Neural progenitor cell (in vitro differentiated cells): ENCODE data around the gene PTPN18. TPM values are rescaled to one million over a fixed set of nuclear protein-coding genes. Genes with fewer than 3 reads are reported as not detected.
A peak's percentile ranks its signal among the peaks of the same experiment; 100 is the strongest.
"Not testable (repeated sequence)": the region's sequence is repeated elsewhere in the genome, so short reads cannot be mapped to it uniquely, and the experiment has no call there.

Experiments
- DNase-seq: peaks from one replicate; pipeline ENCODE4 v3.0.0-alpha.2; 2016; ENCODE audit warnings: low spot score
- H2AFZ ChIP-seq: fragments of 200-600 bp; sonication (generic); replicated peaks from 2 replicates; pipeline ENCODE4 v1.6.1; 2016; ENCODE audit warnings: antibody characterized with exemption
- H3F3A ChIP-seq: fragments of 200-600 bp; sonication (generic); 2 replicates; pipeline ENCODE4 v1.6.1; 2016; ENCODE audit warnings: antibody characterized with exemption, low read depth
- H3K27ac ChIP-seq: fragments of 200-600 bp; sonication (generic); 2 replicates; pipeline ENCODE4 v1.5.1; 2016; ENCODE audit warnings: mild to moderate bottlenecking
- H3K27me3 ChIP-seq: fragments of 200-600 bp; sonication (generic); 2 replicates; pipeline ENCODE4 v1.6.1; 2016; ENCODE audit warnings: mild to moderate bottlenecking, moderate library complexity
- H3K36me3 ChIP-seq: fragments of 200-600 bp; sonication (generic); 2 replicates; pipeline ENCODE4 v1.5.1; 2016
- H3K4me1 ChIP-seq: fragments of 200-600 bp; sonication (generic); 2 replicates; pipeline ENCODE4 v1.6.1; 2016; ENCODE audit warnings: mixed run types
- H3K4me2 ChIP-seq: fragments of 200-600 bp; sonication (generic); 2 replicates; pipeline ENCODE4 v1.6.1; 2016
- H3K4me3 ChIP-seq: fragments of 200-600 bp; sonication (generic); 2 replicates; pipeline ENCODE4 v1.5.1; 2016
- H3K79me2 ChIP-seq: fragments of 200-600 bp; sonication (generic); 2 replicates; pipeline ENCODE4 v1.6.1; 2016; ENCODE audit warnings: low read depth
- H3K9ac ChIP-seq: fragments of 200-600 bp; sonication (generic); 2 replicates; pipeline ENCODE4 v1.6.1; 2016
- H3K9me3 ChIP-seq: fragments of 200-600 bp; sonication (generic); 2 replicates; pipeline ENCODE4 v1.5.1; 2016; ENCODE audit warnings: low read depth
- H4K20me1 ChIP-seq: fragments of 200-600 bp; sonication (generic); 2 replicates; pipeline ENCODE4 v1.6.1; 2016; ENCODE audit warnings: low read depth
- H3K27ac Mint-ChIP-seq: 3 replicates; pipeline ENCODE4 v1.8.0; 2021; ENCODE audit warnings: mixed read lengths
- H3K27me3 Mint-ChIP-seq: 2 replicates; pipeline ENCODE4 v1.8.0; 2022; ENCODE audit warnings: low read depth, mild to moderate bottlenecking, inconsistent platforms, moderate library complexity, mixed read lengths; ENCODE audit not compliant: insufficient read depth
- H3K36me3 Mint-ChIP-seq: 3 replicates; pipeline ENCODE4 v1.8.0; 2021; ENCODE audit warnings: mixed read lengths
- H3K4me1 Mint-ChIP-seq: 3 replicates; pipeline ENCODE4 v1.8.0; 2021; ENCODE audit warnings: mixed read lengths
- H3K4me3 Mint-ChIP-seq: 3 replicates; pipeline ENCODE4 v1.8.0; 2021; ENCODE audit warnings: mild to moderate bottlenecking, moderate library complexity, mixed read lengths
- H3K9me3 Mint-ChIP-seq: 3 replicates; pipeline ENCODE4 v1.8.0; 2020; ENCODE audit warnings: mixed read lengths
- CTCF ChIP-seq: fragments of 200-600 bp; sonication (generic); IDR thresholded peaks from 2 replicates; pipeline ENCODE4 v1.5.1; 2017; ENCODE audit warnings: antibody characterized with exemption, mild to moderate bottlenecking
- EZH2 ChIP-seq: fragments of 200-600 bp; sonication (generic); IDR thresholded peaks from 2 replicates; pipeline ENCODE4 v1.6.1; 2017; ENCODE audit warnings: antibody characterized with exemption, mild to moderate bottlenecking, moderate library complexity
- EZH2phosphoT487 ChIP-seq: fragments of 200-600 bp; sonication (generic); IDR thresholded peaks from 2 replicates; pipeline ENCODE4 v1.6.1; 2017; ENCODE audit warnings: antibody characterized with exemption
- total RNA-seq: library from RNA; depleted of rRNA; stranded (reverse); fragments of >200 nt; gene quantifications from 2 replicates; pipeline ENCODE4 v1.2.3, GENCODE V29; 2015; ENCODE audit warnings: low replicate concordance

The PTPN18 gene
- total RNA-seq, 1 donor from 2014 or later: 4.0 TPM

GRCh38 chr2:130328710-130329109, 27.1 kb upstream of the PTPN18 start:
- H3K27ac ChIP-seq: no peak overlapping the region
- H3K4me3 ChIP-seq: no peak overlapping the region
- no peaks in the 10 kb centered on the region for H3K9me3 ChIP-seq
- Mint-ChIP-seq H3K27me3 (peaks cover 6% of the 10 kb centered on the region), H3K36me3 (no peaks in the 10 kb centered on the region), H3K4me3 (no peak overlapping the region), H3K9me3 (no peaks in the 10 kb centered on the region), H3K4me1 (peaks cover 9% of the 10 kb centered on the region), H3K27ac (no peak overlapping the region)
- H3K79me2 ChIP-seq: no peaks in the 10 kb centered on the region
- peak overlapping the region; percentile 7 for H2AFZ ChIP-seq
- no peak for DNase-seq
- peaks cover 10% of the 10 kb centered on the region for H3K4me1 ChIP-seq
- peaks cover 56% of the 10 kb centered on the region for H3K27me3 ChIP-seq
- no peaks in the 10 kb centered on the region for H3K36me3 ChIP-seq
- no peaks in the 10 kb centered on the region for H3F3A ChIP-seq
- no peaks in the 10 kb centered on the region for H4K20me1 ChIP-seq
- H3K9ac ChIP-seq: no peak overlapping the region
- TF ChIP-seq EZH2phosphoT487 (no peak), EZH2 (no peak), CTCF (no peak)
- H3K4me2 ChIP-seq: no peak overlapping the region

DNA sequence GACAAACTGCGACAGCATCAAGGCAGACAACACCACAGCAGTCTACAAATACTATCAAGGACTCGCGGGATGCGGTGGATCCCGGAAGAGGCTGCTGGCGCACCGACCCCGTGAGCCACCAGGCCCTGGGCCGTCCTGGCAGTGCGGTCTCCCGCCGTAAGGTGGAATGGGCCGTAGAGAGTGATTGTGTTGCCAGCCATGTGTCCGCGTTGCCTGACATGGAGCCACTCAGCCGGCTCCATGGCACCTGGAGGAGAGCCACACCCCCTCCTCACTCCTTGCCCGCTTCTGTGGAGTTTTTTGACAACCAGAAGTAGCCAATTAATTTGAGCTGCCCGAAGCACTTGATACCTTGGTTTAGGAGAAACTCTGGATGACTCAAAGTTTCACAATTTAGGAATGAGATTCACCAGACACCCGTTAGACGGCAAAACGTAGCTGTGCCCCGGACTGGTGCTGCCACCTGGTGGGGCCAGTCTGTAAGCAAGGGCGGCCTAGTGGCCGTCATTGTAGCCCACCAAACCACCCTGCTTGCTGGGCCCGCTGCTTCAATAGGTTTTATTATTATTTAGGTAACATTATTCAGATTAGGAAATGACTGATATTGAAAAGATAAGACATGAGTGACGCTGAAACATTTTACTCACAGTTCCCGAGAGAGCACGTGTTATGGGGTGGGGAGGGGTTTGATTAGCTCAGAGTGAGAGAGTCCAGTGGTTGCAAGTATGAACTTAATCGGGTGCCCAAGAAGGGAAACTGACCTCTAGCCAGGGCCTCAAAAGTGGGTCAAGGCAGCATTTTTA, 23.4 kb upstream of the PTPN18 start:
- H3K27me3 ChIP-seq: peaks cover 36% of the 10 kb centered on the region
- no peaks in the 10 kb centered on the region for H4K20me1 ChIP-seq
- peak overlapping the region; percentile 31 for H3K4me3 ChIP-seq
- peaks cover 11% of the 10 kb centered on the region for H3K9me3 Mint-ChIP-seq
- peaks cover 10% of the 10 kb centered on the region for H3K4me1 ChIP-seq
- peaks cover 5% of the 10 kb centered on the region for H3K36me3 Mint-ChIP-seq
- TF ChIP-seq CTCF (peak; percentile 99), EZH2 (no peak)
- no peaks in the 10 kb centered on the region for H3K9me3 ChIP-seq
- H3F3A ChIP-seq: peaks cover 4% of the 10 kb centered on the region
- peak; percentile 89 for DNase-seq
- H3K4me2 ChIP-seq: peak overlapping the region; percentile 54
- H3K27me3 Mint-ChIP-seq: peaks cover 19% of the 10 kb centered on the region
- H3K9ac ChIP-seq: no peak overlapping the region
- no peak overlapping the region for H3K27ac Mint-ChIP-seq
- peak overlapping the region; percentile 67 for H3K4me3 Mint-ChIP-seq
- peak overlapping the region; percentile 80 for H2AFZ ChIP-seq
- H3K79me2 ChIP-seq: no peaks in the 10 kb centered on the region
- no peak overlapping the region for H3K27ac ChIP-seq
- peaks cover 19% of the 10 kb centered on the region for H3K4me1 Mint-ChIP-seq
- H3K36me3 ChIP-seq: no peaks in the 10 kb centered on the region

GRCh38 chr2:130333253-130333652, 22.6 kb upstream of the PTPN18 start:
- H3K4me1 ChIP-seq, H3K4me3 ChIP-seq: not testable (repeated sequence)
- peaks cover 21% of the 10 kb centered on the region for H3K4me1 Mint-ChIP-seq

DNA sequence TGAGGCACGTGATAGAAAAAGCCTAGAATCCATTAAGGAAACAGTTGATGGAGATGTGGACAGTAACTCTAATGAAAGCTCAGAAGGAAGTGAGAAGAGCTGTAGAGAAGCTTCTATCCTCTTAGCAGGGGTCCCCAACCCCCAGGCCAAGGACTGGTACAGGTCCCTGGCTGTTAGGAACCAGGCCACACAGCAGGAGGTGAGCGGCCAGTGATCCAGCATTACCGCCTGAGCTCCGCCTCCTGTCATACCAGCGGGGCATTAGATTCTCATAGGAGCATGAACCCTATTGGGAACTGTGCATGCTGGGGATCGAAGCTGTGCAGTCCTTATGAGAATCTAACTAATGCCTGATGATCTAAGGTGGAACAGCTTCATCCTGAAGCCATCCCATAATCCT, 21.8 kb upstream of the PTPN18 start:
- Histone ChIP-seq H3K36me3 (no peaks in the 10 kb centered on the region), H3K27me3 (peaks cover 28% of the 10 kb centered on the region), H2AFZ (no peak overlapping the region), H3K4me1 (peaks cover 1% of the 10 kb centered on the region), H3F3A (peaks cover 7% of the 10 kb centered on the region), H3K27ac (no peak overlapping the region), H4K20me1 (no peaks in the 10 kb centered on the region), H3K4me3 (no peak overlapping the region), H3K9ac (no peak overlapping the region), H3K9me3 (no peaks in the 10 kb centered on the region), H3K4me2 (no peak overlapping the region), H3K79me2 (no peaks in the 10 kb centered on the region)
- peaks cover 15% of the 10 kb centered on the region for H3K36me3 Mint-ChIP-seq
- peaks cover 14% of the 10 kb centered on the region for H3K4me1 Mint-ChIP-seq
- peaks cover 24% of the 10 kb centered on the region for H3K27me3 Mint-ChIP-seq
- DNase-seq: no peak
- peaks cover 11% of the 10 kb centered on the region for H3K9me3 Mint-ChIP-seq
- H3K4me3 Mint-ChIP-seq: no peak overlapping the region
- TF ChIP-seq EZH2phosphoT487 (no peak), CTCF (no peak), EZH2 (no peak)
- H3K27ac Mint-ChIP-seq: no peak overlapping the region

More at GRCh38 chr2:130333253-130333652, 22.6 kb upstream of the PTPN18 start:
- not testable (repeated sequence) for H4K20me1 ChIP-seq, H3K36me3 Mint-ChIP-seq, H3K4me3 Mint-ChIP-seq, H3K4me2 ChIP-seq, H2AFZ ChIP-seq, H3K9me3 ChIP-seq, H3F3A ChIP-seq, H3K9ac ChIP-seq, H3K27ac ChIP-seq, H3K79me2 ChIP-seq, H3K36me3 ChIP-seq, DNase-seq, H3K27ac Mint-ChIP-seq
- Mint-ChIP-seq H3K27me3 (peaks cover 21% of the 10 kb centered on the region), H3K9me3 (peaks cover 11% of the 10 kb centered on the region)
- H3K27me3 ChIP-seq: peaks cover 29% of the 10 kb centered on the region
